PC-3 (cell line): ENCODE data around the gene TMEM41B.

Experiments
- CTCF ChIP-seq: fragments of 300-600 bp; sonication (generic); conservative IDR thresholded peaks from 2 replicates; pipeline ENCODE4 v1.5.1; 2017; ENCODE audit warnings: antibody characterized with exemption, low read depth, mild to moderate bottlenecking, low read length
- EZH2 ChIP-seq: fragments of 300-600 bp; sonication (generic); IDR thresholded peaks from one replicate; pipeline ENCODE4 v1.6.1; 2017; ENCODE audit warnings: antibody characterized with exemption, mild to moderate bottlenecking, low read length; ENCODE audit not compliant: unreplicated experiment
- EZH2phosphoT487 ChIP-seq: fragments of 300-600 bp; sonication (generic); IDR thresholded peaks from 2 replicates; pipeline ENCODE4 v1.6.1; 2018; ENCODE audit warnings: mild to moderate bottlenecking, antibody characterized with exemption, low read length, borderline replicate concordance

GRCh38 chr11:9304178-9304577, 10.2 kb downstream of the TMEM41B start:
- TF ChIP-seq CTCF = no peak
- TF ChIP-seq EZH2 = no peak
- no peak for TF ChIP-seq EZH2phosphoT487
